ENCODE data around the gene CLTRN.
A peak's percentile ranks its signal among the peaks of the same experiment; 100 is the strongest.
"Not testable (repeated sequence)": the region's sequence is repeated elsewhere in the genome, so short reads cannot be mapped to it uniquely, and the experiment has no call there.

Gene CLTRN

GRCh38 chrX:15664487-15665444 lies at the start of gene CLTRN:
CLTRN (minus strand) TSS chrX:15664805; CDS start chrX:15664775, 30 bp downstream.
- DNase-seq: no peak

GRCh38 chrX:15704273-15704672 lies 39.7 kb upstream of the CLTRN start:
- DNase-seq: not testable (repeated sequence)

- not testable (repeated sequence) for DNase-seq
Observed at GRCh38 chrX:15703809-15704208, 39.2 kb upstream of the CLTRN start.

GRCh38 chrX:15702488-15703371 lies 38.1 kb upstream of the CLTRN start:
- DNase-seq: no peak

- no peak for DNase-seq
Observed at GRCh38 chrX:15696516-15696915, 31.9 kb upstream of the CLTRN start.

GRCh38 chrX:15694941-15695451 lies 30.4 kb upstream of the CLTRN start:
- DNase-seq: no peak

- peak in 3 of 4 experiments; percentile 3 to 21 (median 8) for DNase-seq
Observed at GRCh38 chrX:15686818-15687685, 22.4 kb upstream of the CLTRN start.

GRCh38 chrX:15683193-15683592 lies 18.6 kb upstream of the CLTRN start:
- DNase-seq: no peak

GRCh38 chrX:15681433-15681832 lies 16.8 kb upstream of the CLTRN start:
- DNase-seq: no peak

GRCh38 chrX:15680401-15680800 lies 15.8 kb upstream of the CLTRN start:
- DNase-seq: no peak

- no peak for DNase-seq
Observed at GRCh38 chrX:15679246-15679645, 14.6 kb upstream of the CLTRN start.

- DNase-seq: no peak
Observed at GRCh38 chrX:15678339-15678738, 13.7 kb upstream of the CLTRN start.

- DNase-seq: no peak
Observed at GRCh38 chrX:15676886-15677285, 12.3 kb upstream of the CLTRN start.

- peak; percentile 70 to 86 (median 82) for DNase-seq
Observed at GRCh38 chrX:15675490-15675921, 10.9 kb upstream of the CLTRN start.

- peak; percentile 54 to 88 (median 83) for DNase-seq
Observed at GRCh38 chrX:15674841-15675489, 10.4 kb upstream of the CLTRN start.

GRCh38 chrX:15674514-15674840 lies 9.9 kb upstream of the CLTRN start:
- DNase-seq: no peak

GRCh38 chrX:15673970-15674369 lies 9.4 kb upstream of the CLTRN start:
- no peak for DNase-seq

GRCh38 chrX:15672881-15673280 lies 8.3 kb upstream of the CLTRN start:
- no peak for DNase-seq

GRCh38 chrX:15663439-15663838 lies 1.2 kb downstream of the CLTRN start:
- no peak for DNase-seq

- not testable (repeated sequence) for DNase-seq
Observed at GRCh38 chrX:15654804-15655203, 9.8 kb downstream of the CLTRN start.

GRCh38 chrX:15653961-15654360 lies 10.6 kb downstream of the CLTRN start:
- DNase-seq: no peak

GRCh38 chrX:15647510-15647909 lies 17.1 kb downstream of the CLTRN start:
- not testable (repeated sequence) for DNase-seq

All from activated naive CD4-positive, alpha-beta T cell (primary cell).